Measurements from ENCODE around the gene ABCC8. TPM values are rescaled to one million over a fixed set of nuclear protein-coding genes. Genes with fewer than 3 reads are reported as not detected.

Gene ABCC8
- total and polyA plus RNA-seq, 2 of the 8 experiments (the other 6 are each of a cell fraction or from before 2014, with no cell fraction given) = 3.7 to 4.9 TPM

DNA sequence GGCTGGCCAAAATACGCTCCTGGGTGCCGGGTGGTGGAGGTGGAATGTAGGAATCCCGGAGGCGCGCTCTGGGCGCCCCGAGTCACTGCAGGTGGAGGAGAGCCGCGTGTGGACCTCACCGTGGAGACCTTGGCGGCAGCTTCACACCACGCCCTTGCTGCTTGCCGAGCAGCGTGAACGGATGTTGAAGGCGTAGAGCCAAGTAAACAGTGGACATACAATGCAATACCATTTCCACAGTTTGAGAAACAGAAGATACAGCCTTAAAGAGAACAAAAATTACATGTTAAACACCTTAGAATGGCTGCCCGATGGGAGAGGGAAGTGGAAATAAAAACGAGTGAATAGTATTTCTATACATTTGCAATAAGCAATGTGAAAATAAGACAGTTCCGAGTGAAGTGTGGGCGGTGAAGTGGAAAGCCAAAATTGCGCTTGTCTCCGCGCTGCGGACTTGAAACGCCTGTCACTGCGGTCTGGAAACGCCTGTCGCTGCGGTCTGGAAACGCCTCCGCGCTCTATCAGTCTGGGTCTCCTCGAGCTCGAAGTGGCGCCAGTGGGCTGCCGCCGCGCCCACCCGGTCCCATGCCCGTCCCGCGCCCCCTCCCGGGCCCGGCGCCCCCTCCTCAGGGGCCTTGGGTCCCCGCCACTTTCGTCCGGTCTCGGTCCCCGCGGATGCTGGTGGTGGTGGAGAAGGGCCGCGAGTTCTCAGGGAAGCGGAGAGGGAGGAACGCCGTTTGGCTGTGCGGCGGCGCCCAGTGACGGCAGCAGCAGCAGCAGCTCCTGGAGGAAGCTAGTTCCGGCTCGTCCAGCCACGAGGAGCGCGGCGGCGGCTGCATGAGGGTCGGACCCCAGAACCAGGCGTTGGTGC is 123.5 kb downstream of the ABCC8 start:
- Histone ChIP-seq H3K9ac (replicated peaks in 1 of 4; ENCODE audit: extremely low read depth in 1 of 4, low read depth in 3 of 4, low read length in 3 of 4) (no peak overlapping the region), H2BK120ac (replicated peaks; ENCODE audit: low read depth, low read length) (no peak overlapping the region), H3K79me1 (ENCODE audit: low read depth, low read length) (no peaks in the 10 kb centered on the region), H3K23me2 (ENCODE audit: low read depth, low read length) (peaks cover 15% of the 10 kb centered on the region; the same call in 1 of the 2 replicates), H2BK5ac (ENCODE audit: low read depth, low read length) (peak overlapping the region; percentile 16; the same call in 1 of the 2 replicates), H3K18ac (ENCODE audit: extremely low read depth, low read length) (0 out of 2 replicates have a peak overlapping the region, but pooled peaks have one; percentile 27), H3K23ac (ENCODE audit: insufficient read length) (no peak overlapping the region), H2AK5ac (ENCODE audit: low read depth, low read length) (no peak overlapping the region), H3K4me2 (ENCODE audit: insufficient read depth in 1 of 2, low read depth in 2 of 2, low read length in 2 of 2) (peak overlapping the region; percentile 83 to 93), H2BK12ac (ENCODE audit: low read depth, low read length) (peak overlapping the region; percentile 27; the same call in 1 of the 2 replicates), H3K4me1 (replicated peaks in 1 of 4; ENCODE audit: control insufficient read depth in 3 of 4, insufficient read depth in 4 of 4, low read length in 3 of 4) (peaks cover 0 to 8% (median 4%) of the 10 kb centered on the region in 4 experiments; a peak in 5 of 7 replicates), H3K4me3 (ENCODE audit: extremely low read depth in 1 of 4, insufficient read depth in 2 of 4, low read depth in 3 of 4, low read length in 4 of 4) (peak overlapping the region; percentile 31 to 68 (median 34)), H3K27me3 (replicated peaks in 1 of 4; ENCODE audit: control insufficient read depth in 3 of 4, extremely low read depth in 1 of 4, insufficient read depth in 3 of 4, low read length in 3 of 4) (peaks cover 29 to 54% (median 44%) of the 10 kb centered on the region in 4 experiments), H3K79me2 (ENCODE audit: control insufficient read depth in 1 of 2, insufficient read depth in 2 of 2, low read length in 2 of 2) (no peaks in the 10 kb centered on the region), H4K91ac (replicated peaks; ENCODE audit: insufficient read length, low read length) (no peak overlapping the region), H2BK20ac (ENCODE audit: low read length) (no peak overlapping the region), H3K14ac (ENCODE audit: insufficient read length) (no peak overlapping the region), H2BK15ac (ENCODE audit: low read length) (peak overlapping the region; percentile 94; the same call in 1 of the 2 replicates), H3K56ac (replicated peaks; ENCODE audit: insufficient read length, low read depth, low read length) (no peak overlapping the region), H3K4ac (replicated peaks; ENCODE audit: insufficient read length, low read depth, low read length) (no peak overlapping the region), H3K36me3 (ENCODE audit: control insufficient read depth in 2 of 4, insufficient read depth in 4 of 4, low read length in 3 of 4) (no peaks in the 10 kb centered on the region), H3K27ac (ENCODE audit: low read depth, low read length) (no peak overlapping the region), H4K20me1 (replicated peaks in 1 of 2; ENCODE audit: control insufficient read depth in 1 of 2, insufficient read depth in 2 of 2, low read length in 2 of 2) (peaks cover 0 to 2% of the 10 kb centered on the region in 2 experiments), H4K5ac (ENCODE audit: insufficient read length, low read depth, low read length) (no peak overlapping the region), H3K9me3 (ENCODE audit: insufficient read depth in 2 of 2, low read depth in 1 of 2, low read length in 1 of 2) (no peaks in the 10 kb centered on the region), H4K8ac (ENCODE audit: extremely low read depth, insufficient read depth, low read length) (peak overlapping the region; percentile 48; the same call in 1 of the 2 replicates), H2AFZ (ENCODE audit: low read length) (peak overlapping the region; percentile 64; the same call in 1 of the 2 replicates)
- DNase-seq (ENCODE audit: low read depth in 1 of 2, low spot score in 2 of 2) (peak in 1 of 2 experiments; percentile 84), FAIRE-seq (no peak)
- POLR2A ChIA-PET (ENCODE audit: partially characterized antibody) = interaction anchor here (0.6 to 1.5 kb wide), 5 partner anchors 52 to 753 kb away, joined by 3 read pairs; partner anchors contain the start of genes PIK3C2A and SAAL1
- CTCF ChIA-PET (ENCODE audit: partially characterized antibody) = interaction anchor here (0.8 to 3.2 kb wide), 16 partner anchors 8 to 194 kb away, joined by 3 to 17 read pairs (median 5); partner anchors contain the start of gene OTOG
- WGBS, 2 experiments (ENCODE audit: extremely low coverage in 1 of 2, insufficient coverage in 1 of 2, insufficient read length in 1 of 2, insufficient replicate concordance in 2 of 2, low coverage in 1 of 2, low lambda C conversion rate in 2 of 2, missing lambda C conversion rate in 1 of 2) = 4% methylated on average over 56 of the region's 69 CpGs; no CpG with 5 or more reads in 1 of the 2 experiments
- TF ChIP-seq RXRA (IDR thresholded peaks at IDR 0.05; ENCODE audit: insufficient read depth, low read depth, low read length) (no peak), KDM4A (IDR thresholded peaks at IDR 0.05; ENCODE audit: low read depth, low read length, severe bottlenecking) (peak; percentile 50), SUZ12 (IDR thresholded peaks at IDR 0.05; ENCODE audit: low read length) (peak; percentile 77), SP4 (IDR thresholded peaks at IDR 0.05; ENCODE audit: low read length) (no peak), KDM5A (IDR thresholded peaks at IDR 0.05; ENCODE audit: low read length) (no peak), CREB1 (IDR thresholded peaks at IDR 0.05) (peak; percentile 65), RNF2 (IDR thresholded peaks at IDR 0.05; ENCODE audit: borderline replicate concordance, low read depth, low read length, missing control alignments, poor library complexity, severe bottlenecking) (peak; percentile 65), HDAC2 (IDR thresholded peaks at IDR 0.05; ENCODE audit: borderline replicate concordance in 1 of 2, low read depth in 2 of 2, low read length in 2 of 2) (0 out of 4 replicates have a peak, but pooled peaks of 1 of the 2 experiments have one; percentile 61)
- TF ChIP-seq, protein P1, sequence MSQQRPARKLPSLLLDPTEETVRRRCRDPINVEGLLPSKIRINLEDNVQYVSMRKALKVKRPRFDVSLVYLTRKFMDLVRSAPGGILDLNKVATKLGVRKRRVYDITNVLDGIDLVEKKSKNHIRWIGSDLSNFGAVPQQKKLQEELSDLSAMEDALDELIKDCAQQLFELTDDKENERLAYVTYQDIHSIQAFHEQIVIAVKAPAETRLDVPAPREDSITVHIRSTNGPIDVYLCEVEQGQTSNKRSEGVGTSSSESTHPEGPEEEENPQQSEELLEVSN (IDR thresholded peaks at IDR 0.05) = peak; percentile 76
